ENCODE data around the gene GHRHR. TPM values are rescaled to one million over a fixed set of nuclear protein-coding genes. Genes with fewer than 3 reads are reported as not detected.

Gene GHRHR
- total and polyA plus RNA-seq, 9 donors, result not detected

DNA sequence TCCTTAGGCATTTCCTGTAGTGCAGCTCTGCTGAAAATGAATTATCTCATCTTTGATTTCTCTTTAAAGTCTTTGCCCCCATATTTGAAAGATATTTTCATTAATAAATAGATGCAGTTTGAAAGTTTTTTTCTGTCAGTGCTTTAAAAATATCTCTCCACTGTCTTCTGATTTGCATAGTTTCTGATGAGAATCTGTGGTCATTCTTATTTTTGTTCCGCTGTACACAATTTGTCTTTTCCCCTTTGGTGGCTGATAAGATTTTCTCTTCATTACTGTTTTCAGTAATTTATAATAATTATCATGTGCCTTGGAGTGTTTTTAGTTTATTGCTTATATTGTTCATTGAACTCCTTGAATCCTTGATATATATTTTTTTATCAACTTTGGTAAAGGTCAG, 7.0 kb upstream of the GHRHR start:
- Histone ChIP-seq H3K27ac (no peak overlapping the region), H3K4me1 (ENCODE audit: insufficient read depth) (no peaks in the 10 kb centered on the region), H3K4me3 (no peak overlapping the region), H3K36me3 (no peaks in the 10 kb centered on the region), H3K9me3 (no peaks in the 10 kb centered on the region), H3K27me3 (no peaks in the 10 kb centered on the region)
- intact Hi-C loops (cut with DNase I), result no loop called here
- WGBS, 3 donors, result 92 to 96% (median 95%) methylated on average over 1 of the region's 1 CpG
- TF ChIP-seq, protein P1, sequence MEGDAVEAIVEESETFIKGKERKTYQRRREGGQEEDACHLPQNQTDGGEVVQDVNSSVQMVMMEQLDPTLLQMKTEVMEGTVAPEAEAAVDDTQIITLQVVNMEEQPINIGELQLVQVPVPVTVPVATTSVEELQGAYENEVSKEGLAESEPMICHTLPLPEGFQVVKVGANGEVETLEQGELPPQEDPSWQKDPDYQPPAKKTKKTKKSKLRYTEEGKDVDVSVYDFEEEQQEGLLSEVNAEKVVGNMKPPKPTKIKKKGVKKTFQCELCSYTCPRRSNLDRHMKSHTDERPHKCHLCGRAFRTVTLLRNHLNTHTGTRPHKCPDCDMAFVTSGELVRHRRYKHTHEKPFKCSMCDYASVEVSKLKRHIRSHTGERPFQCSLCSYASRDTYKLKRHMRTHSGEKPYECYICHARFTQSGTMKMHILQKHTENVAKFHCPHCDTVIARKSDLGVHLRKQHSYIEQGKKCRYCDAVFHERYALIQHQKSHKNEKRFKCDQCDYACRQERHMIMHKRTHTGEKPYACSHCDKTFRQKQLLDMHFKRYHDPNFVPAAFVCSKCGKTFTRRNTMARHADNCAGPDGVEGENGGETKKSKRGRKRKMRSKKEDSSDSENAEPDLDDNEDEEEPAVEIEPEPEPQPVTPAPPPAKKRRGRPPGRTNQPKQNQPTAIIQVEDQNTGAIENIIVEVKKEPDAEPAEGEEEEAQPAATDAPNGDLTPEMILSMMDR (IDR thresholded peaks at IDR 0.05), result no peak
- no peak for TF ChIP-seq EP300 (IDR thresholded peaks at IDR 0.05)
- no peak for TF ChIP-seq POLR2A (IDR thresholded peaks at IDR 0.05)
- DNase-seq, result no peak

DNA sequence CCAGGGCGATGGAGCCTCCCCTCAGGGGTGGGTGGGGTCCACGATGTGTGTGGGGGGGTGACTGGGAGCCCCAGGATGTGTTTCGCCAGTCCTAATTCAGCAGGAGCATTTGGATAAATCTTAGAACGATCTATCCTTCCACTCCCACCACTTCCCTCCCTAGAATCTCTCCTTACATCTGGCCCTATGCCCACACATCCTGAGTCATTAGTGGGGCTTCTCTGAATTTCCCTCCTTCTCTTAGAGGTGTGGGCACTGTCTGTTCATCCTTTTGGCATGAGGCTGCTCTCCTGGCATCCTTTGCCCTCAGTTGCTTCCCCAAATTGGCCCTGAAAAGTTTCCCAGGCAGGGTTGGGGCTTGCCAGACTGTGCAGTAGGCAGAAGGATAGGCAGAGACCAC, 1.6 kb downstream of the GHRHR start:
- no peaks in the 10 kb centered on the region for H3K36me3 ChIP-seq
- 42 to 47% (median 42%) methylated on average over 4 of the region's 4 CpGs for WGBS, 3 donors
- no peak overlapping the region for H3K4me3 ChIP-seq
- TF ChIP-seq EP300 (IDR thresholded peaks at IDR 0.05), result no peak
- TF ChIP-seq, protein P1 (IDR thresholded peaks at IDR 0.05), result no peak
- TF ChIP-seq POLR2A (IDR thresholded peaks at IDR 0.05), result no peak
- DNase-seq, result no peak
- no peaks in the 10 kb centered on the region for H3K4me1 ChIP-seq (ENCODE audit: insufficient read depth)
- H3K27me3 ChIP-seq, result no peaks in the 10 kb centered on the region
- intact Hi-C loops (cut with DNase I), result no loop called here
- H3K9me3 ChIP-seq, result no peaks in the 10 kb centered on the region
- H3K27ac ChIP-seq, result no peak overlapping the region

DNA sequence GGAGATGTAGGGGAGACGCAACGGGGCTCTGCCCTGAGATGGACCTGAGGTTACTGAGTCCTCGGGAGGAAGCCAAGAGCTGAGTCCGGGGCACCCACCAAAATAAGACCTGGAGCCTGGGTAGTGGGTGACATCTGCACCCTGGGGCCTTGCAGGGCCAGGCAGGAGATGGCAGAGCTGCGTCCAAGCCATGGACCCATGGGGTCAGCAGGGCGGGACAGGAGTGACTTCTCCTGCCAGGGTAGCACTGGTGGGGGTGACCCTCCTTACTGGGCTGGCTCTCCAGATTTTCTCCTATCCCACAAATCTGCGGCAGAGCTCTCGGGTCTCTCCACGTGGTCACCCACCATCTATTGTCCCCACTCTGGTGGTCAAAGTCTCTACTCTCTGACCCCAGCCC, 2.1 kb downstream of the GHRHR start:
- H3K9me3 ChIP-seq, result no peaks in the 10 kb centered on the region
- H3K4me3 ChIP-seq, result no peak overlapping the region
- intact Hi-C loops (cut with DNase I), result no loop called here
- no peaks in the 10 kb centered on the region for H3K27me3 ChIP-seq
- DNase-seq, result no peak
- WGBS, 3 donors, result 84 to 94% (median 91%) methylated on average over 9 of the region's 9 CpGs
- no peaks in the 10 kb centered on the region for H3K36me3 ChIP-seq
- no peak for TF ChIP-seq POLR2A (IDR thresholded peaks at IDR 0.05)
- TF ChIP-seq, protein P1 (IDR thresholded peaks at IDR 0.05), result no peak
- TF ChIP-seq EP300 (IDR thresholded peaks at IDR 0.05), result no peak
- H3K27ac ChIP-seq, result no peak overlapping the region
- no peaks in the 10 kb centered on the region for H3K4me1 ChIP-seq (ENCODE audit: insufficient read depth)

DNA sequence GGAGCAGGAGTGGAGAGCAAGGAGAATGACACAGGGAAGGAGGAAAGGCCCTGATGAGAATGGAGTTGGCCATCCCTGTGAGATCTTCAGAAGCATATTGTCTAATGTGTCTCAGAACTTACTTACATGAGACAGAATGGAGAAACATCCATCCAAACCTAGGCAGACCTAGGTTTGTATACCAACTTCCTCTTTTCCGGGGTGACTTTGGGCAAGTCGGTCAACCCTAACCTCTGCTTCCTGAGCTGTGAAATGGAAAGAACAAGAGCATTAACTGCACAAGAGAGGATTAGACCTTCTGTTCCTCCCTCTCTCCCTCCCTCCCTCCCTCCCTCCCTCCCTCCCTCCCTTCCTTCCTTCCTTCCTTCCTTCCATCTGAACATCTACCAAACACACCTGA, 4.5 kb downstream of the GHRHR start:
- no peaks in the 10 kb centered on the region for H3K36me3 ChIP-seq
- no peak for DNase-seq
- no peaks in the 10 kb centered on the region for H3K9me3 ChIP-seq
- TF ChIP-seq POLR2A (IDR thresholded peaks at IDR 0.05) (no peak), EP300 (IDR thresholded peaks at IDR 0.05) (no peak)
- TF ChIP-seq, protein P1 (IDR thresholded peaks at IDR 0.05), result no peak
- intact Hi-C loops (cut with DNase I), result no loop called here
- no peak overlapping the region for H3K27ac ChIP-seq
- 89 to 98% (median 95%) methylated on average over 2 of the region's 2 CpGs for WGBS, 3 donors
- no peaks in the 10 kb centered on the region for H3K4me1 ChIP-seq (ENCODE audit: insufficient read depth)
- H3K27me3 ChIP-seq, result no peaks in the 10 kb centered on the region
- H3K4me3 ChIP-seq, result no peak overlapping the region
